HG03060 (cell line): ENCODE measurements around the gene NONO.
"Not testable (repeated sequence)": the region's sequence is repeated elsewhere in the genome, so short reads cannot be mapped to it uniquely, and the experiment has no call there.

ENCODE experiments used
- ATAC-seq: cut with Tn5 transposase; IDR thresholded peaks from one replicate; pipeline ENCODE4 v1.9.1; 2021; ENCODE audit warnings: low read depth, moderate number of reproducible peaks; ENCODE audit not compliant: unreplicated experiment

NONO gene

GRCh38 chrX:71283403-71284143 is at the start of gene NONO:
Gene NONO (plus strand): TSS chrX:71283635. CDS start chrX:71290638, 7,003 bp downstream.
- ATAC-seq, result peak; percentile 91

GRCh38 chrX:71235482-71235881 is 48.0 kb upstream of the NONO start:
- ATAC-seq, result no peak

- no peak for ATAC-seq
These were observed 46.6 kb upstream of the NONO start for GRCh38 chrX:71236836-71237235.

- ATAC-seq, result no peak
These were observed 43.7 kb upstream of the NONO start for GRCh38 chrX:71239781-71240180.

- no peak for ATAC-seq
These were observed 42.1 kb upstream of the NONO start for GRCh38 chrX:71241301-71241700.

- ATAC-seq, result no peak
These were observed 38.9 kb upstream of the NONO start for GRCh38 chrX:71244359-71245128.

- no peak for ATAC-seq
These were observed 38.3 kb upstream of the NONO start for GRCh38 chrX:71245159-71245558.

- no peak for ATAC-seq
These were observed 32.6 kb upstream of the NONO start for GRCh38 chrX:71250841-71251240.

GRCh38 chrX:71251466-71251973 is 31.9 kb upstream of the NONO start:
- no peak for ATAC-seq

GRCh38 chrX:71252221-71252620 is 31.2 kb upstream of the NONO start:
- ATAC-seq, result no peak

- ATAC-seq, result no peak
These were observed 30.0 kb upstream of the NONO start for GRCh38 chrX:71253253-71254091.

GRCh38 chrX:71254092-71254963 is 29.1 kb upstream of the NONO start, which contains the start of gene ZMYM3:
Gene ZMYM3 (minus strand): TSS chrX:71254140. CDS start chrX:71253255, 885 bp downstream.
- ATAC-seq, result peak; percentile 53

- ATAC-seq, result no peak
These were observed 27.4 kb upstream of the NONO start for GRCh38 chrX:71256051-71256450.

- no peak for ATAC-seq
These were observed 26.6 kb upstream of the NONO start for GRCh38 chrX:71256856-71257255.

- not testable (repeated sequence) for ATAC-seq
These were observed 14.8 kb upstream of the NONO start for GRCh38 chrX:71268624-71269023.

- ATAC-seq, result no peak
These were observed 13.5 kb upstream of the NONO start for GRCh38 chrX:71269801-71270395.

- ATAC-seq, result not testable (repeated sequence)
These were observed 11.1 kb upstream of the NONO start for GRCh38 chrX:71272313-71272712.

- ATAC-seq, result not testable (repeated sequence)
These were observed 2.1 kb upstream of the NONO start for GRCh38 chrX:71281300-71281699.
